ENCODE data around the gene MAP4K4. TPM values are rescaled to one million over a fixed set of nuclear protein-coding genes. Genes with fewer than 3 reads are reported as not detected.

MAP4K4 gene
- total and polyA plus RNA-seq, 2 of the 4 experiments (the other 2 are of a cell fraction), result 89.4 to 124 TPM

DNA sequence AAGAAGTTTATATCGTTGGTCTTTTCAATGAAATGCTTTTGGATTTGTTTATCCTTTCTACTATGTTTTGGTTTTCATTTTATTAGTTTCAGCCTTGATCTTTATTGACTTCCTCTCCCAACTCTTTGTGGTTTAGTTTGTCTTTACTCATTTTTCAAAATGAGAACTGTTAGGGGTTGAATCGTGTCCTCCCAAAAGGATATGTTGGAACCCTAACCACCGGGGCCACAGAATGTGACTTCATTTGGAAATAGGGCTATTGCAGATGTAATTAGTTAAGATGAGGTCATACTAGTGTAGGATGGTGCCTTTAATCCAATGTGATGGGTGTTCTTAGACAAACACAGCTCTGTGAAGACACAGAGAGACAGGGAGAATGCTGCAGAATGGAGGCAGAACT lies 233.9 kb downstream of the MAP4K4 start:
- BruUV-seq (replicated peaks), result no TSS peak
- 83% methylated on average over 1 of the region's 3 CpGs; no CpG with 5 or more reads in 1 of the 2 experiments for WGBS, 2 experiments (ENCODE audit: extremely low coverage in 2 of 2, insufficient read length in 1 of 2)
- Histone ChIP-seq H2BK5ac (ENCODE audit: low read depth, low read length, poor library complexity, severe bottlenecking) (no peak overlapping the region), H3K4me1 (ENCODE audit: control insufficient read depth, insufficient read depth, low read length) (no peaks in the 10 kb centered on the region), H2AK5ac (ENCODE audit: low read depth, low read length) (no peak overlapping the region), H2BK120ac (ENCODE audit: low read depth, low read length) (no peak overlapping the region), H3K4me2 (ENCODE audit: low read depth, low read length) (no peak overlapping the region), H3K4me3 (ENCODE audit: insufficient read depth, low read depth, low read length) (no peak overlapping the region), H4K91ac (ENCODE audit: insufficient read depth, low read depth, low read length) (no peak overlapping the region), H3K9ac (ENCODE audit: low read depth, low read length) (no peak overlapping the region), H3K4ac (ENCODE audit: low read depth, low read length) (no peak overlapping the region), H2AFZ (replicated peaks; ENCODE audit: low read length, poor library complexity) (no peak overlapping the region), H3K79me1 (ENCODE audit: low read depth in 1 of 2, low read length in 2 of 2) (no peaks in the 10 kb centered on the region), H3K56ac (ENCODE audit: extremely low read depth, insufficient read depth, low read length) (no peak overlapping the region), H2BK15ac (ENCODE audit: low read depth, low read length) (no peak overlapping the region), H3K18ac (ENCODE audit: low read depth, low read length) (no peak overlapping the region), H3K27ac (ENCODE audit: insufficient read depth, low read length) (no peak overlapping the region), H2BK20ac (ENCODE audit: low read depth, low read length) (no peak overlapping the region), H3K9me3 (ENCODE audit: control insufficient read depth, insufficient read depth, low read length) (peaks cover 7% of the 10 kb centered on the region; the same call in 1 of the 2 replicates), H3K27me3 (ENCODE audit: control insufficient read depth, insufficient read depth, low read length) (peaks cover 9% of the 10 kb centered on the region), H2AK9ac (replicated peaks; ENCODE audit: low read depth, low read length, poor library complexity) (no peak overlapping the region), H3K9me1 (ENCODE audit: insufficient read depth, low read length) (no peaks in the 10 kb centered on the region), H4K5ac (ENCODE audit: low read depth, low read length) (no peak overlapping the region), H4K20me1 (ENCODE audit: insufficient read depth, low read length) (no peaks in the 10 kb centered on the region), H4K8ac (ENCODE audit: low read depth in 2 of 2, low read length in 2 of 2) (no peak overlapping the region), H3K14ac (replicated peaks; ENCODE audit: low read depth, low read length) (no peak overlapping the region), H3K23ac (ENCODE audit: low read depth, low read length) (no peak overlapping the region), H3K36me3 (ENCODE audit: control insufficient read depth, insufficient read depth, low read length) (no peaks in the 10 kb centered on the region)
- ChIA-PET CTCF (interaction anchor here (1.7 kb wide), 1 partner anchor 48 kb away, joined by 5 read pairs; no protein-coding TSS in a partner anchor), POLR2A (ENCODE audit: unreplicated experiment) (no interaction called here)
- ATAC-seq (ENCODE audit: low read depth), result no peak
- TF ChIP-seq BHLHE40 (IDR thresholded peaks at IDR 0.05; ENCODE audit: low read depth, low read length) (no peak), MAFK (IDR thresholded peaks at IDR 0.05; ENCODE audit: low read depth, low read length) (no peak), POLR2A (IDR thresholded peaks at IDR 0.05; ENCODE audit: low read depth, low read length) (no peak), RCOR1 (IDR thresholded peaks at IDR 0.05; ENCODE audit: insufficient replicate concordance, low read length) (no peak), NFE2L2 (IDR thresholded peaks at IDR 0.05; ENCODE audit: low read depth, low read length) (no peak), RFX5 (IDR thresholded peaks at IDR 0.05; ENCODE audit: low read depth, low read length) (no peak), FOS (IDR thresholded peaks at IDR 0.05; ENCODE audit: low read depth, low read length) (no peak), MXI1 (IDR thresholded peaks at IDR 0.05; ENCODE audit: borderline replicate concordance, low read depth, low read length) (no peak), CEBPB (IDR thresholded peaks at IDR 0.05; ENCODE audit: low read depth, low read length) (no peak), SMC3 (IDR thresholded peaks at IDR 0.05; ENCODE audit: low read depth, low read length) (no peak), RAD21 (IDR thresholded peaks at IDR 0.05; ENCODE audit: low read length) (no peak), MAZ (IDR thresholded peaks at IDR 0.05; ENCODE audit: borderline replicate concordance, low read depth, low read length) (no peak), CHD1 (IDR thresholded peaks at IDR 0.05; ENCODE audit: low read depth, low read length) (no peak)
- TF ChIP-seq, protein P1, sequence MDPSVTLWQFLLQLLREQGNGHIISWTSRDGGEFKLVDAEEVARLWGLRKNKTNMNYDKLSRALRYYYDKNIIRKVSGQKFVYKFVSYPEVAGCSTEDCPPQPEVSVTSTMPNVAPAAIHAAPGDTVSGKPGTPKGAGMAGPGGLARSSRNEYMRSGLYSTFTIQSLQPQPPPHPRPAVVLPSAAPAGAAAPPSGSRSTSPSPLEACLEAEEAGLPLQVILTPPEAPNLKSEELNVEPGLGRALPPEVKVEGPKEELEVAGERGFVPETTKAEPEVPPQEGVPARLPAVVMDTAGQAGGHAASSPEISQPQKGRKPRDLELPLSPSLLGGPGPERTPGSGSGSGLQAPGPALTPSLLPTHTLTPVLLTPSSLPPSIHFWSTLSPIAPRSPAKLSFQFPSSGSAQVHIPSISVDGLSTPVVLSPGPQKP (IDR thresholded peaks at IDR 0.05; ENCODE audit: borderline replicate concordance, low read depth, low read length), result no peak
- TF ChIP-seq, protein P2, sequence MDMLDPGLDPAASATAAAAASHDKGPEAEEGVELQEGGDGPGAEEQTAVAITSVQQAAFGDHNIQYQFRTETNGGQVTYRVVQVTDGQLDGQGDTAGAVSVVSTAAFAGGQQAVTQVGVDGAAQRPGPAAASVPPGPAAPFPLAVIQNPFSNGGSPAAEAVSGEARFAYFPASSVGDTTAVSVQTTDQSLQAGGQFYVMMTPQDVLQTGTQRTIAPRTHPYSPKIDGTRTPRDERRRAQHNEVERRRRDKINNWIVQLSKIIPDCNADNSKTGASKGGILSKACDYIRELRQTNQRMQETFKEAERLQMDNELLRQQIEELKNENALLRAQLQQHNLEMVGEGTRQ (IDR thresholded peaks at IDR 0.05; ENCODE audit: low read depth, low read length), result no peak
- TF ChIP-seq, protein P3, sequence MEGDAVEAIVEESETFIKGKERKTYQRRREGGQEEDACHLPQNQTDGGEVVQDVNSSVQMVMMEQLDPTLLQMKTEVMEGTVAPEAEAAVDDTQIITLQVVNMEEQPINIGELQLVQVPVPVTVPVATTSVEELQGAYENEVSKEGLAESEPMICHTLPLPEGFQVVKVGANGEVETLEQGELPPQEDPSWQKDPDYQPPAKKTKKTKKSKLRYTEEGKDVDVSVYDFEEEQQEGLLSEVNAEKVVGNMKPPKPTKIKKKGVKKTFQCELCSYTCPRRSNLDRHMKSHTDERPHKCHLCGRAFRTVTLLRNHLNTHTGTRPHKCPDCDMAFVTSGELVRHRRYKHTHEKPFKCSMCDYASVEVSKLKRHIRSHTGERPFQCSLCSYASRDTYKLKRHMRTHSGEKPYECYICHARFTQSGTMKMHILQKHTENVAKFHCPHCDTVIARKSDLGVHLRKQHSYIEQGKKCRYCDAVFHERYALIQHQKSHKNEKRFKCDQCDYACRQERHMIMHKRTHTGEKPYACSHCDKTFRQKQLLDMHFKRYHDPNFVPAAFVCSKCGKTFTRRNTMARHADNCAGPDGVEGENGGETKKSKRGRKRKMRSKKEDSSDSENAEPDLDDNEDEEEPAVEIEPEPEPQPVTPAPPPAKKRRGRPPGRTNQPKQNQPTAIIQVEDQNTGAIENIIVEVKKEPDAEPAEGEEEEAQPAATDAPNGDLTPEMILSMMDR (conservative IDR thresholded peaks at IDR 0.05; ENCODE audit: low read depth, low read length), result no peak
- DNase-seq, result no peak
- intact Hi-C loops (cut with micrococcal nuclease) (no loop called here), in situ Hi-C loops (cut with MboI; ENCODE audit: low sequenced_read_pairs) (no loop called here), dilution Hi-C loops (cut with HindIII; ENCODE audit: low sequenced_read_pairs, unreplicated experiment) (no loop called here)
